Left colon (tissue), 2 donors: ENCODE measurements around the gene TTC32. TPM values are rescaled to one million over a fixed set of nuclear protein-coding genes. Genes with fewer than 3 reads are reported as not detected.
"Not testable (repeated sequence)": the region's sequence is repeated elsewhere in the genome, so short reads cannot be mapped to it uniquely, and the experiment has no call there.

ENCODE experiments used
- ATAC-seq: fragments of 200-7000 bp; cut with Tn5 transposase; one replicate; pipeline ENCODE4 v1.9.1; 2020; ENCODE audit warnings: mild to moderate bottlenecking, moderate library complexity
- DNase-seq, 2 donors: peaks; one replicate each; pipeline ENCODE4 v3.0.0-alpha.2; 2020
- intact Hi-C, 2 donors: fragments of 100-400 bp; cut with DNase I in 1 of 2; cut with micrococcal nuclease in 1 of 2; formaldehyde crosslinking; loops; one replicate each; pipeline versions ENCODE4 v1.11.2 to v1.14.0; 2022; cut with DNase I, micrococcal nuclease
- total RNA-seq, 2 donors: library from RNA; stranded (reverse); fragmentation: NEBNext Ultra II Directional; extraction: Animal tissue kit (Norgen Biotek cat#: 25700); gene quantifications; one replicate each; pipeline ENCODE4 v1.2.1, GENCODE V29; 2021
- donor health status: DM: no; HTN: no; CAD: no.
- donor health status: DM: yes; HTN: yes; CAD: no.

TTC32 gene
- total RNA-seq, 2 donors from 2014 or later: 9.8 to 10.4 TPM

- DNase-seq (no peak), ATAC-seq (no peak)
- intact Hi-C loops: no loop called here
Observed at GRCh38 chr2:19881221-19881907, 20.4 kb downstream of the TTC32 start.

- ATAC-seq, DNase-seq, intact Hi-C loops: not testable (repeated sequence)
Observed at GRCh38 chr2:19880191-19880590, 21.6 kb downstream of the TTC32 start.

GRCh38 chr2:19879120-19879519 is 22.7 kb downstream of the TTC32 start:
- DNase-seq (no peak), ATAC-seq (no peak)
- intact Hi-C loops: no loop called here

- ATAC-seq (no peak), DNase-seq (no peak)
- intact Hi-C loops: no loop called here
Observed at GRCh38 chr2:19878268-19879046, 23.3 kb downstream of the TTC32 start.

- DNase-seq: no peak
- no peak for ATAC-seq
- intact Hi-C loops: no loop called here
Observed at GRCh38 chr2:19876751-19877150, 25.0 kb downstream of the TTC32 start.

GRCh38 chr2:19875280-19875679 is 26.5 kb downstream of the TTC32 start:
- ATAC-seq: no peak
- intact Hi-C loops: no loop called here
- no peak for DNase-seq

GRCh38 chr2:19874726-19875125 is 27.1 kb downstream of the TTC32 start:
- ATAC-seq: no peak

DNA sequence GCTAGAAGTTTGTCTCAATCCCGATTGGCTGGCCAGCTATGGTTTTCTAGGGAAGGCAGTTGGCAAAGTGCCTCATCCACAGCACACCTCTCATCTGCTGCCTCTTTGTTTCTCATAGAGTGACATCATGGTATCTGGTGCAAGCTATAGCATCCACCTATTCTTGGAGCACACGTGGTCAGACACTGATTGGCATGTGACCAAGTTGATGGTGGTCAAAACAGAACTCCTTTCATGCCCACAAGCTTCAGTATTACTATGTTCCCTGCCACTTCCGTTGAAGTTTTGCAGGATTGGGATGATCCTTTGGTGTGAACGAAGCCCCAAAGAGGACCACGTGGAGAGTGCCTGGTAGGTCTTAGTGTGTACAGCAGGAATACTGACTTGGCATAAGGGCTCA is 28.8 kb downstream of the TTC32 start:
- no peak for DNase-seq
- ATAC-seq: no peak
- intact Hi-C loops: no loop called here

More at GRCh38 chr2:19874726-19875125, 27.1 kb downstream of the TTC32 start:
- peak in 1 of 2 donors; percentile 12 for DNase-seq
- intact Hi-C loops: no loop called here

GRCh38 chr2:19872302-19872701 is 29.5 kb downstream of the TTC32 start:
- no peak for DNase-seq
- no peak for ATAC-seq
- intact Hi-C loops: no loop called here

- ATAC-seq (no peak), DNase-seq (no peak)
- intact Hi-C loops: no loop called here
Observed at GRCh38 chr2:19871836-19872235, 29.9 kb downstream of the TTC32 start.

GRCh38 chr2:19870792-19871191 is 31.0 kb downstream of the TTC32 start:
- no peak for DNase-seq
- intact Hi-C loops: no loop called here
- no peak for ATAC-seq

DNA sequence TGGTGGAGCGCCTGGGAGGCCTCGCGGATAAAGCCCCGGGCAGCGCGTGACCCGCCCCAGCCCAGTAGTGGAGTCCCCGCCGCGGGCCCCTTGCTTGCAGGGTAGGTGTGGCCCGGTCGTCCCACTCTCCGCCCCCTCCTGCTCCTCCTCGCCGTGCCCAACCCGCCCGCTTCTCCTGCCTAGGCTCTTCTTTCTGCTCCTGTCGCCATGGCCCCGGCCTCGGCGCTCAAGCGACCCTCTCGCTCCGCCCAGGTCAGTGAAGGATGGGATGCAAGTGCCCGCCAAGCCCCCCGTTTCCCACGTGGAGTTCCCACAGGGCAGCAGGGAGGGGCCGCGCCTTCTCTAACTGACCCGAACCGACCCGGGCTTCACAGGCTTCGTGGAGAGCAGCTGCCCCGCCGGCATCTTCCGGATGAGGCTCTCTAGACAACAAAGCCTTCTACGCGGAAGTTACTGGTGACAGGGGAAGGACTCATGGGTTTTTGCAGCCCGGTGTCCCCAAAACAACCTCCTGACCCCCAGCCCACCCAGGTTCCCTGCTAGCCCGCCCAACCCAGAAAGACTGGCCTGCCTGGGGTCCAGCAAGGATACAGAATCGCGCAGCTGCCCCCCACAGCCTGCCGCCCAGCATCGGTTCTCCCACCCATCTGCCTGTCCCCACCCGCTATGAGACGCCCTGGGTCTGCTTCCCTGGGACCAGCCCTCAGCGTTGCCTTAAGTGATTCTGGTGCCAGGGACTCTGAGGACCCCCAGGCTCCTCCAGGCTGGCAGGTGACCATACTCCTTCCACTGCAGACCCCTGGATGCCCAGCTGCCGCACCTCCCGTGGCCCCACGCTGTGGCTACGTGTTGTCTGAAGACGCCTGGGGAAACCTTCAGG is 32.8 kb downstream of the TTC32 start:
- DNase-seq (peak; percentile 54 to 73), ATAC-seq (peak; percentile 88)
- intact Hi-C loops: loop anchor here (10.0 kb wide), 3 partner anchors 504 to 1484 kb away; no protein-coding TSS in a partner anchor

- DNase-seq (no peak), ATAC-seq (no peak)
- intact Hi-C loops: loop anchor here (10.0 kb wide), 3 partner anchors 503 to 1483 kb away; no protein-coding TSS in a partner anchor
Observed at GRCh38 chr2:19868224-19868623, 33.6 kb downstream of the TTC32 start.

DNA sequence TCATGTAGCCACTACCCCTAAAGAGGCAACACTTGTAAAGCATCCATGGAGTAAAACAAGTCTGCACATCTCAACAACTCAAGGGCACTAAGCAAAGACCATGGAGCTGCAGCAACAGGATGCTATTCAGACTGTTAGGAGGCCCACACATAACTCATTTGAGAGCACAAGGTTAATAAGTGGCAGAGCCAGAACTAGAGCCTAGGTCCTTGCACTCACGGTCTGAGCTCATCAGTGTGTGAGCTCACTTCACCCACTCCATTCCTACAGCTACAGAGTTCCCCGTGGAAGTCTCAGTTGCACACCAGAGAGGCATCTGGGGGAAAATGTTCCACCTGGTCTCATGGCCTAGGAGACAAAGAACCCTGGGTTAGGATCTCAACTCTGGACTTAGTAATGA is 35.0 kb downstream of the TTC32 start:
- DNase-seq (no peak), ATAC-seq (no peak)
- intact Hi-C loops: loop anchor here (10.0 kb wide), 3 partner anchors 502 to 1482 kb away; no protein-coding TSS in a partner anchor

DNA sequence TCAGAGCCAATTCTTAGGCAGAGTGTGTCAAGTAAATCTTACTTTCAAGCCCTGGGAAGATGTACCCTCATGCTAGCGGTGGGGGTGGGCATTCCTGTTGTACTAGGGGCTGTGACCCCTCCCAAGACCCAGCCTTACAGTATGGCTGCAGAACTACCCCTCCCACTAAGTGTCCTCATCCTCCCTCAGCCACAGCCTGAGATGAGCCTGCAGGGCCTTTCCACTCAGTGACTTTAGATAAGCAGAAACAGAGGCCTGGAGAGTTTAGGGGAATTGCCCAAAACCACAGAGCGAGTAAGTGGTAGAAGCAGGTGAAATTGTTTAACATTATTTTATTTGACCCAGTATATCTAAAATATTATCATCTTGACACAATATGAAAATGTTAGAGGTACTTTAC is 36.6 kb downstream of the TTC32 start:
- ATAC-seq (no peak), DNase-seq (no peak)
- intact Hi-C loops: loop anchor here (10.0 kb wide), 3 partner anchors 500 to 1480 kb away; no protein-coding TSS in a partner anchor

DNA sequence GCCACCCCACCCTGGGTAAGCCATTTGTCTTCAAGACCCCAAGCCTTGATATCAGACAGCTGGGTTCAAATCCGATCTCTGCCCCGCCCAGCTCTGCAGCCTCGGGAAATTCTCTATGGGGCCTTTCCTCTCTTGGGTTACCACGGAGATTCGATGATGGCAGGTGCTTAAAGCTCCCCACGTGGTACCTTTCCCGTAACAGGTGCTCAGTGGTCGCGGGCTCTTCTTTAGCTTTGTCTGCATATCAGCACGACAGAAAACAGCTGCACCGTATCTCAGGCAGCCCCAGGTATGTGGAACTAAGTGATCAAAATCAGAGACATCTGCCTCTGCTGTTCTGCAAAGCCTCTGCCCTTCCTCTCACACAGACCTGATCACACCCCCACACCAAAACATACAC is 37.4 kb downstream of the TTC32 start:
- ATAC-seq: no peak
- intact Hi-C loops: loop anchor here (5.0 to 10.0 kb wide), 4 partner anchors 500 to 1480 kb away; no protein-coding TSS in a partner anchor
- DNase-seq: no peak

GRCh38 chr2:19863303-19864041 is 38.3 kb downstream of the TTC32 start:
- DNase-seq (peak; percentile 38 to 76), ATAC-seq (peak; percentile 91)
- intact Hi-C loops: loop anchor here (5.0 to 10.0 kb wide), 4 partner anchors 499 to 1479 kb away; no protein-coding TSS in a partner anchor

DNA sequence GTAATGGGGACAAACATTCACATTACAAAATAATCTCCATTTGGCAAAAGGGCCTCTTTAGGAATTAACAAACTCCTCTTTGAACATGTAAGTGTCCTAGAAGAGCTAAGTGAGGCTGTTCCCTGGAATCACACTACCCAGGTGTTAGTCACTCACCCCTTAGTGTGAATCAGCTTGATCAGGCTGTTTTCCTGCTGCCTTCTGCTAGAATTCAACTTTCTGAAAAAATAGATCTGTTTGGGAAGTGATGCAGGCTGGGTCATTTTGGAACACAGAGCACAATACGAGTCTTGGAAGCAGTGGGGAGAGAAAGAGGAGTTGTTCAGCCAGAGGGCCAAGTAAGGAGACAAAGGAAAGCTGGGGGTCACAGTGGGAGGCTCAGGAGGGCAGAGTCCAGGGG is 40.0 kb downstream of the TTC32 start:
- intact Hi-C loops: loop anchor here (5.0 to 10.0 kb wide), 4 partner anchors 497 to 1477 kb away; no protein-coding TSS in a partner anchor
- DNase-seq: no peak
- no peak for ATAC-seq
